ENCODE results near the gene PSG1.
"Not testable (repeated sequence)": the region's sequence is repeated elsewhere in the genome, so short reads cannot be mapped to it uniquely, and the experiment has no call there.

PSG1 gene

GRCh38 chr19:42879613-42880012, at the start of gene PSG1:
TSS of gene PSG1 (minus strand) at chr19:42879713. CDS start at chr19:42879581, 132 bp downstream.
- no peak for DNase-seq (ENCODE audit: low spot score)

- no peak for DNase-seq (ENCODE audit: low spot score)
These were observed 49.4 kb upstream of the PSG1 start for GRCh38 chr19:42928896-42929295.

- DNase-seq (ENCODE audit: low spot score) = no peak
These were observed 47.3 kb upstream of the PSG1 start for GRCh38 chr19:42926781-42927180.

- peak; percentile 64 for DNase-seq (ENCODE audit: low spot score)
These were observed 43.6 kb upstream of the PSG1 start for GRCh38 chr19:42923106-42923505.

GRCh38 chr19:42920971-42921370, 41.5 kb upstream of the PSG1 start:
- DNase-seq (ENCODE audit: low spot score) = not testable (repeated sequence)

- peak; percentile 73 for DNase-seq (ENCODE audit: low spot score)
These were observed 40.2 kb upstream of the PSG1 start for GRCh38 chr19:42919757-42920079.

GRCh38 chr19:42919070-42919756, 39.7 kb upstream of the PSG1 start:
- not testable (repeated sequence) for DNase-seq (ENCODE audit: low spot score)

- not testable (repeated sequence) for DNase-seq (ENCODE audit: low spot score)
These were observed 39.0 kb upstream of the PSG1 start for GRCh38 chr19:42918377-42919069.

- DNase-seq (ENCODE audit: low spot score) = not testable (repeated sequence)
These were observed 38.1 kb upstream of the PSG1 start, which contains the start of gene PSG6 for GRCh38 chr19:42917634-42918033. TSS of gene PSG6 (minus strand) at chr19:42917894. CDS start at chr19:42917792, 102 bp downstream.

GRCh38 chr19:42916931-42917330, 37.4 kb upstream of the PSG1 start:
- not testable (repeated sequence) for DNase-seq (ENCODE audit: low spot score)

GRCh38 chr19:42913516-42913915, 34.0 kb upstream of the PSG1 start:
- peak; percentile 73 for DNase-seq (ENCODE audit: low spot score)

- not testable (repeated sequence) for DNase-seq (ENCODE audit: low spot score)
These were observed 33.4 kb upstream of the PSG1 start for GRCh38 chr19:42912941-42913340.

GRCh38 chr19:42911731-42912130, 32.2 kb upstream of the PSG1 start:
- not testable (repeated sequence) for DNase-seq (ENCODE audit: low spot score)

GRCh38 chr19:42906162-42906561, 26.6 kb upstream of the PSG1 start:
- DNase-seq (ENCODE audit: low spot score) = not testable (repeated sequence)

GRCh38 chr19:42900561-42900960, 21.0 kb upstream of the PSG1 start:
- DNase-seq (ENCODE audit: low spot score) = peak; percentile 85

- not testable (repeated sequence) for DNase-seq (ENCODE audit: low spot score)
These were observed 20.2 kb upstream of the PSG1 start for GRCh38 chr19:42899674-42900073.

GRCh38 chr19:42899110-42899509, 19.6 kb upstream of the PSG1 start:
- DNase-seq (ENCODE audit: low spot score) = peak; percentile 46

GRCh38 chr19:42898656-42899055, 19.1 kb upstream of the PSG1 start:
- DNase-seq (ENCODE audit: low spot score) = peak; percentile 44

GRCh38 chr19:42897729-42898128, 18.2 kb upstream of the PSG1 start:
- DNase-seq (ENCODE audit: low spot score) = peak; percentile 48

- not testable (repeated sequence) for DNase-seq (ENCODE audit: low spot score)
These were observed 10.9 kb upstream of the PSG1 start for GRCh38 chr19:42890446-42890845.

- not testable (repeated sequence) for DNase-seq (ENCODE audit: low spot score)
These were observed 8.4 kb upstream of the PSG1 start for GRCh38 chr19:42887876-42888445.

GRCh38 chr19:42882730-42883129, 3.2 kb upstream of the PSG1 start:
- not testable (repeated sequence) for DNase-seq (ENCODE audit: low spot score)

- peak; percentile 58 for DNase-seq (ENCODE audit: low spot score)
These were observed 2.5 kb upstream of the PSG1 start for GRCh38 chr19:42882010-42882409.
